ENCODE results near the gene DUXA.

Gene DUXA

GRCh38 chr19:57105976-57106721 lies 61.1 kb downstream of the DUXA start:
- FAIRE-seq, result no peak

Measured in colon (tissue), 2 donors.